Nephron progenitor cell (in vitro differentiated cells): ENCODE measurements around the gene FAM98A.

ENCODE experiments used
- DNase-seq: peaks from one replicate; pipeline ENCODE4 v3.0.0; 2021
- H3K27ac Mint-ChIP-seq: 2 replicates; pipeline ENCODE4 v1.8.0; 2021; ENCODE audit warnings: mild to moderate bottlenecking, moderate library complexity, mixed read lengths
- H3K27me3 Mint-ChIP-seq: 2 replicates; pipeline ENCODE4 v1.8.0; 2021; ENCODE audit warnings: mild to moderate bottlenecking, low read depth, mixed read lengths; ENCODE audit not compliant: poor library complexity
- H3K36me3 Mint-ChIP-seq: 2 replicates; pipeline ENCODE4 v1.8.0; 2021; ENCODE audit warnings: low read depth, mixed read lengths
- H3K4me1 Mint-ChIP-seq: 2 replicates; pipeline ENCODE4 v1.8.0; 2021; ENCODE audit warnings: mixed read lengths
- H3K4me3 Mint-ChIP-seq: 2 replicates; pipeline ENCODE4 v1.8.0; 2021; ENCODE audit warnings: mild to moderate bottlenecking, moderate library complexity, mixed read lengths
- H3K9me3 Mint-ChIP-seq: 2 replicates; pipeline ENCODE4 v1.8.0; 2021; ENCODE audit warnings: mild to moderate bottlenecking, moderate library complexity, mixed read lengths
- TF ChIP-seq, protein P1 (sequence below): fragments of 200-600 bp; sonication (generic); IDR thresholded peaks from 2 replicates; pipeline ENCODE4 v1.5.0; 2021; ENCODE audit warnings: antibody characterized with exemption

The FAM98A gene

DNA sequence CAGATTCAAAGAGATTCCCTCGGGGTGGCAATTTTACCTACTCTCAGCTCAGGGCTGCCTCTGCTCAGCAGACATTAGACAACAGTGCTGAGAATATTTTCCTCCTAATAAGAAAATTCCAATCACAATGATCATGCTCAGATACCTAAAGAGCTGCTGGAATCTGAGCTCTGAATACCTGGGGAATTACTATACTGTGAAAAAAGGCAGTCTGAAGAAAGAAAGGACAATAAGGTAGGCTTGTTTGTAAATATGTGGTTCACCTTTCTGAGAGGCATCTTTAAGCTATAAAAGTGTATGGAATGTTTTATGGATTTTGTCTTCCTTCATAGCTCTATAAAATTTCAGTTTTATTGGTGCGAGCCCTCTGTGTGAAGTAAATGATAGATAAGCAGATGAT lies 34.2 kb upstream of the FAM98A start:
- Mint-ChIP-seq H3K27ac (no peak overlapping the region), H3K4me3 (no peak overlapping the region), H3K9me3 (peaks cover 28% of the 10 kb centered on the region), H3K36me3 (peaks cover 20% of the 10 kb centered on the region), H3K4me1 (no peaks in the 10 kb centered on the region), H3K27me3 (peaks cover 4% of the 10 kb centered on the region)
- DNase-seq, result no peak
- TF ChIP-seq, protein P1, sequence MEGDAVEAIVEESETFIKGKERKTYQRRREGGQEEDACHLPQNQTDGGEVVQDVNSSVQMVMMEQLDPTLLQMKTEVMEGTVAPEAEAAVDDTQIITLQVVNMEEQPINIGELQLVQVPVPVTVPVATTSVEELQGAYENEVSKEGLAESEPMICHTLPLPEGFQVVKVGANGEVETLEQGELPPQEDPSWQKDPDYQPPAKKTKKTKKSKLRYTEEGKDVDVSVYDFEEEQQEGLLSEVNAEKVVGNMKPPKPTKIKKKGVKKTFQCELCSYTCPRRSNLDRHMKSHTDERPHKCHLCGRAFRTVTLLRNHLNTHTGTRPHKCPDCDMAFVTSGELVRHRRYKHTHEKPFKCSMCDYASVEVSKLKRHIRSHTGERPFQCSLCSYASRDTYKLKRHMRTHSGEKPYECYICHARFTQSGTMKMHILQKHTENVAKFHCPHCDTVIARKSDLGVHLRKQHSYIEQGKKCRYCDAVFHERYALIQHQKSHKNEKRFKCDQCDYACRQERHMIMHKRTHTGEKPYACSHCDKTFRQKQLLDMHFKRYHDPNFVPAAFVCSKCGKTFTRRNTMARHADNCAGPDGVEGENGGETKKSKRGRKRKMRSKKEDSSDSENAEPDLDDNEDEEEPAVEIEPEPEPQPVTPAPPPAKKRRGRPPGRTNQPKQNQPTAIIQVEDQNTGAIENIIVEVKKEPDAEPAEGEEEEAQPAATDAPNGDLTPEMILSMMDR, result no peak

DNA sequence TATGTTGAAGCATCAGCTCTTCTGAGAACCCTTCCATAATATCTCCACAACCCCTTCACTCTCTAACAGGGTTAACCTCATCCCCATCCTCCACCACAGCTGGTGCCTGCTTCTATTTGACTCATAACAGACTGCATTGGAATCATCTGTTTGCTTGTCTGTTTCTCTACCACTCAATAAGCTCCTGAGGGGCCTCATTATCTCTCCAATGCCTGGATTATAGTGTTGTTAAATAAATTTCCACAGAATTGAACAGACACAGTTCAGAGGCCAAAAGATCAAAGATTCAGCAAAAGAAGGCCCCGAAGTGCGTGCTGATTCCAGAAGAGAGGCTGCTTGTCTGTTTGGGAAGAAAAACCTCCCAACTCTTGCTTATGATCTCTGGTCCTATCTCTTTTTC lies 33.7 kb upstream of the FAM98A start:
- no peak for DNase-seq
- Mint-ChIP-seq H3K4me3 (no peak overlapping the region), H3K27ac (no peak overlapping the region), H3K4me1 (no peaks in the 10 kb centered on the region), H3K27me3 (peaks cover 4% of the 10 kb centered on the region), H3K9me3 (peaks cover 28% of the 10 kb centered on the region), H3K36me3 (peaks cover 20% of the 10 kb centered on the region)
- TF ChIP-seq, protein P1, result no peak

DNA sequence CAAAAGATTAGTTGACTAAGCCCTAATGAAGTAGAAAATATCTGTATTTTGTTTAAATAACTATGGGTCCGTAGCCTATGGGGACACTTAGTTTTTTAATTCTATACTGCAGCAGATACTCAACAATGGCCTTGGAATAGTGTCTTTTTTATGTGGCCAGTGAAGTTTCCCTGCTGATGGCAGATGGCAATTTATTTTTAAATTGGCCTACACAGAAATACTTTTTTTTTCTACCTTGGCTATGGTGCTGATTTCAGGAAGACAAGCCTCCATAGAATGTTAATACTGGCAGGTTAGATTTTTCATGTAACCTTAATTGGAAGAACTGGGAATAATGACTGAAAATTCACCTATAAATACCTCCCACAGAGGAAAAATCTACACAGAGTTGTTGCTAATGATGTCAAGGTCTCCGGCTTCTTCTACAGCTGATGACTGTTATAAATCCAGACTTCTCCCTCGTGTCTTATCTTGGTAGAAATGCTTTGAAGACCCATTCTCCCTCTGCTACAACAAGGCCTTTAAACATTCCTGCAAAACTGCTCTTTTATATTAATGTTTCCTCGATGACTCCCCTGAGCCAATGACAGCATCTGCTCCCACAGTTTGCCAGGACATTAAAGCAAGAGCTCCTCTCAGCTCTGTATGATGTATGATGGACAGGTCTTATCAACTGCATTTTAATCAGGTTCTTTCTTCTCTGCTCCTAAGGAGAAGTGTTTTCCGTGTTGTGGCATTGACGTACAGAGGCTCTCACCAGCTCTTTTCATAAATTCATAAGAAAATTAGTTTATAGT lies 29.1 kb upstream of the FAM98A start:
- no peak for DNase-seq
- no peaks in the 10 kb centered on the region for H3K4me1 Mint-ChIP-seq
- H3K27me3 Mint-ChIP-seq, result peaks cover 4% of the 10 kb centered on the region
- peaks cover 14% of the 10 kb centered on the region for H3K36me3 Mint-ChIP-seq
- peaks cover 23% of the 10 kb centered on the region for H3K9me3 Mint-ChIP-seq
- H3K27ac Mint-ChIP-seq, result no peak overlapping the region
- no peak overlapping the region for H3K4me3 Mint-ChIP-seq
- TF ChIP-seq, protein P1, result no peak

DNA sequence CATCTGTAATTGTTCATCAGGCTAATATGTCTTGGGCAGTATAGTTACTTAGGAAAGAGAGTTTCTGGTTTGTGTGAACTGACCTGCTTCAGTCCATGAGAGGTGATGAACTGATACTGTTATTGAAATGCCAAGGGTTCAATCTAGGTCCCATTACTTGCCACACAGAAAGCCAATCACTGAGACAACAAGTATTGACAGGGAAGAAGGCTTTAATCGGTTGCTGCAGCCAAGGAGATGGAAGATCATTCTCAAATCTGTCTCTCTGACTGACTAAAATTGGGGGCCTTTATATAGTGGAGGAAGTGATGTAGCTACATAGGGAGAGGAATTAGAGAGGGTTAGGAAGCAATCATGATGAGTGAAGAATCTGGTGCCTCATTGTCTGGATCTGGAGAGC lies 19.9 kb upstream of the FAM98A start:
- Mint-ChIP-seq H3K36me3 (peaks cover 67% of the 10 kb centered on the region), H3K4me3 (no peak overlapping the region), H3K4me1 (peaks cover 5% of the 10 kb centered on the region), H3K27ac (no peak overlapping the region), H3K9me3 (peaks cover 68% of the 10 kb centered on the region), H3K27me3 (no peaks in the 10 kb centered on the region)
- TF ChIP-seq, protein P1, result no peak
- no peak for DNase-seq

DNA sequence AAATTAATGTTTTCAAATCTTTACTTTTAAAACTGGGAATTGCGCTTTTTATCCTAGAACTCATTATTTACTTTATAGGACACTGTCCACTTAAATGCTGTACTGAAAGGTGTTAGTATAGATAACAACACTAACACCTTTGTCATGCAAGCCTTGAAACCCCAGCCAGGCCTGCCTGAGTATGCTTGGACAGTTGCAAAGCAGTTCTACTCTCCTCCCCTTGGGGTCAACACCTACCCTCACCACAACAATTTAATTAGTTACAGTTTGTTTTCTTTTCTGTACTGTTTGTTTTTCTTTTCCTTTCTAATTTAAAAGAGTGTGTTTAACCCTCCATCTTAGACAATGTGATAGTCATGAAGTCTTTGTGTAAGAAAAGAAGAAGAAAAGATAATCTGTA lies 18.9 kb upstream of the FAM98A start:
- peaks cover 5% of the 10 kb centered on the region for H3K4me1 Mint-ChIP-seq
- H3K27ac Mint-ChIP-seq, result no peak overlapping the region
- H3K9me3 Mint-ChIP-seq, result peaks cover 70% of the 10 kb centered on the region
- TF ChIP-seq, protein P1, result no peak
- H3K27me3 Mint-ChIP-seq, result no peaks in the 10 kb centered on the region
- H3K36me3 Mint-ChIP-seq, result peaks cover 73% of the 10 kb centered on the region
- H3K4me3 Mint-ChIP-seq, result no peak overlapping the region
- no peak for DNase-seq

DNA sequence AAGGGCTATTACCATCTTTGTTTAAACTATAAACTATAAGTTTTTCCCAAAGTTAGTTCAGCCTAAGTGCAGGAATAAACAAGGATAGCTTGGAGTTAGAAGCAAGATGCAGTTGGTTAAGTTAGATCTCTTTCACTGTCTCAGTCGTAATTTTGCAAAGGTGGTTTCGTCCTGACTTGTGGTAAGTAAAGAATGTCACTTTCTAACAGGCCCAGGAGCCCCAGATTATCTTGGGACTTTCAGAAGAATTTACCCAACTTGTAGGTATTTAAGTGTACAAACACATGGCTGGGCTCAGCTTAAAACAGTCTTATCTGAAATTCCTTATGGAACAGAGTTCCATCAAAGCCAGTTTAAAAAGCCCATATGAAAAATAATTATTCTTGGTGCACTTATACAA lies 18.3 kb upstream of the FAM98A start:
- Mint-ChIP-seq H3K36me3 (peaks cover 75% of the 10 kb centered on the region), H3K4me3 (no peak overlapping the region), H3K27ac (no peak overlapping the region), H3K27me3 (no peaks in the 10 kb centered on the region), H3K4me1 (peaks cover 5% of the 10 kb centered on the region), H3K9me3 (peaks cover 71% of the 10 kb centered on the region)
- TF ChIP-seq, protein P1, result no peak
- DNase-seq, result no peak
